HEK293T (cell line): Measurements from ENCODE around the gene AADACL2.

Source experiments
- BHLHE40 ChIP-seq: fragments of 450-650 bp; IDR thresholded peaks from 2 replicates; pipeline ENCODE4 v1.6.1; 2016; ENCODE audit warnings: mild to moderate bottlenecking, moderate library complexity, borderline replicate concordance
- FOXA1 ChIP-seq: fragments of 450-650 bp; IDR thresholded peaks from 2 replicates; pipeline ENCODE4 v1.6.1; 2016; ENCODE audit warnings: mild to moderate bottlenecking
- FOXK2 ChIP-seq: fragments of 450-650 bp; IDR thresholded peaks from 2 replicates; pipeline ENCODE4 v1.6.1; 2016; ENCODE audit warnings: mild to moderate bottlenecking
- SP1 ChIP-seq: fragments of 450-650 bp; IDR thresholded peaks from 2 replicates; pipeline ENCODE4 v1.6.1; 2017

- TF ChIP-seq SP1 (no peak), BHLHE40 (no peak), FOXK2 (no peak), FOXA1 (no peak)
Measured at GRCh38 chr3:151750678-151751077, 17.0 kb downstream of the AADACL2 start.
